Measurements from ENCODE around the gene UGT1A9.
"Not testable (repeated sequence)": the region's sequence is repeated elsewhere in the genome, so short reads cannot be mapped to it uniquely, and the experiment has no call there.

The UGT1A9 gene

DNA sequence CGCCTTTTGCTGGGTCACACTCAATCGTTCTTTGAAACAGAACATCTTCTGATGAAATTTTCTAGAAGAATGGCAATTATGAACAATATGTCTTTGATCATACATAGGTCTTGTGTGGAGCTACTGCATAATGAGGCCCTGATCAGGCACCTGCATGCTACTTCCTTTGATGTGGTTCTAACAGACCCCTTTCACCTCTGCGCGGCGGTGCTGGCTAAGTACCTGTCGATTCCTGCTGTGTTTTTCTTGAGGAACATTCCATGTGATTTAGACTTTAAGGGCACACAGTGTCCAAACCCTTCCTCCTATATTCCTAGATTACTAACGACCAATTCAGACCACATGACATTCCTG, 41.5 kb downstream of the UGT1A9 start:
- no peak for DNase-seq

DNA sequence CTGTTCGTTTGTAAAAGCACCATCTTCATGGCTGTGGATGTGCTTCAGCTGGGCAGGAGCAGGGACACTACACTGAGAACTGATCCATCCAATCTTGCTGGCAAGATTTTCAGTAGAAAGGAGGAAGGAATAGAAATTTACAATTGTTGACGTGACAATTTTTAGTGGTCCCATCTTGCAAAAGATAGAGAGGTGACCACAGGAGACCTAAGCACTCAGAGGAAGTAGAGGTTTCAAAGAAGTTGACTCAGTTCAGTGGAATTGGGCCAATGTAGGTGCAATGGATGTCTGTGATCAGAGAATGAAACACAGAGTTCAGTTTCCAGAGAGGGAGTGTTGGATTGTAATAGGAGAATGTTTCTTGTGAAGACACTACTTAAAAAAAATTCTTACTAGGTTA, 42.4 kb downstream of the UGT1A9 start:
- DNase-seq, result no peak

DNA sequence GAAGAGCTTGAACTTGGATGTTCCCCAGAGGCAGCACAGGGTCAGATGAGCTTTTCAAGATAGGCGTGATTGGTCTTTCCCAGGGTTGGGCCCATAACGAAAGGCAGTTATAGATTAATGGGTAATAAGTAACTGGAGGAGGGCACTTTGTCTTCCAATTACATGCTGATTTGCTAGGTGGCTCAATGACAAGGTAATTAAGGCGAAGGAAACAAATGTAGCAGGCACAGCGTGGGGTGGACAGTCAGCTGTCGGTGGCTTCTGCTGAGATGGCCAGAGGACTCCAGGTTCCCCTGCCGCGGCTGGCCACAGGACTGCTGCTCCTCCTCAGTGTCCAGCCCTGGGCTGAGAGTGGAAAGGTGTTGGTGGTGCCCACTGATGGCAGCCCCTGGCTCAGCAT, 46.9 kb downstream of the UGT1A9 start, which contains the start of gene UGT1A4:
Gene UGT1A4 (plus strand): TSS at position 185 of the 400 bp plus-strand sequence. CDS start 85 bp downstream, at position 270.
- DNase-seq, result no peak

GRCh38 chr2:233728723-233729301, 57.1 kb downstream of the UGT1A9 start, which contains the start of gene UGT1A3:
Gene UGT1A3, plus strand, starts transcription at chr2:233729042. Its CDS starts 85 bp downstream, at chr2:233729127.
- DNase-seq, result no peak

DNA sequence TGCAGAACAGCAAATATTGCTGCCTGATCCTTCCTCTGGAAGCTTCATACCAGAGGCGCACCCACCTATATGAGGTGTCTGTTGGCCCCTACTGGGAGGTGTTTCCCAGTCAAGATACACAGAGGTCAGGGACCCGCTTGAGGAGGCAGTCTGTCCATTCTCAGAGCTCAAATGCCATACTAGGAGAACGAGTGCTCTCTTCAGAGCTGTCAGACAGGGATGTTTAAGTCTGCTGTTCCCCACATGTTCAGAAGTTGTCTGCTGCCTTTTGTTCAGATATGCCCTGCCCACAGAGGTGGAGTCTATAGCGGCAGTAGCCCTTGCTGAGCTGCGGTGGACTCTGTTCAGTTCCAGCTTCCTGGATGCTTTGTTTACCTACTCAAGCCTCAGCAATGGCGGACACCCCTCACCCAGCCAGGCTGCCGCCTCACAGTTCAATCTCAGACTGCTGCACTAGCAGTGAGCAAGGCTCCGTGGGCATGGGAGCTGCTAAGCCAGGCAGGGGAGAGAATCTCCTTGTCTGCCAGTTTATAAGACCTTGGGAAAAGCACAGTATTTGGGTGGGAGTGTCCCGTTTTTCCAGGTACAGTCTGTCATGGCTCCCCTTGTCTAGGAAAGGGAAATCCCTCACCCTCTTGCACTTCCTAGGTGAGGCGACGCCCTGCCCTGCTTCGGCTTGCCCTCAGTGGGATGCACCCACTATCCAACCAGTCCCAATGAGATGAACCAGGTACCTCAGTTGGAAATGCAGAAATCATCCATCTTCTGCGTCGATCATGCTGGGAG, 65.4 kb downstream of the UGT1A9 start:
- DNase-seq, result not testable (repeated sequence)

DNA sequence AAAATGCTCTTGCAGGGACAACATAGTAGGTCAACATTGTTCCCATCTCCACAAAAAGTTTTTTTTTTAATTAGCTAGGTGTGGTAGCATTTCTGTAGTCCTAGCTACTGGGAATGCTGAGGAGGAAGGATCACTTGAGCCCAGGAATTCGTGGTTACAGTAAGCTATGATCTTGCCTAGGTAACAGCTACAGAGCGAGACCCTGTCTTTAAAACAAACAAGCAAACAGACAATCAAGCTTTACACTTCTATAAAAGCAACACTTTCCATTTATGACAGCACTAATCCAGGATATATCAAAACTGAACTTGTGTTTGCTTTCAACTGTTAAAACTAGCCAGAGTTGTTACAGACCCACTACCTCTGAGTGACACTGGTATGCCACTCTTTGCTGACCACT, 69.2 kb downstream of the UGT1A9 start:
- no peak for DNase-seq

- no peak for DNase-seq
Measured at GRCh38 chr2:233743464-233744259, 72.0 kb downstream of the UGT1A9 start.

DNA sequence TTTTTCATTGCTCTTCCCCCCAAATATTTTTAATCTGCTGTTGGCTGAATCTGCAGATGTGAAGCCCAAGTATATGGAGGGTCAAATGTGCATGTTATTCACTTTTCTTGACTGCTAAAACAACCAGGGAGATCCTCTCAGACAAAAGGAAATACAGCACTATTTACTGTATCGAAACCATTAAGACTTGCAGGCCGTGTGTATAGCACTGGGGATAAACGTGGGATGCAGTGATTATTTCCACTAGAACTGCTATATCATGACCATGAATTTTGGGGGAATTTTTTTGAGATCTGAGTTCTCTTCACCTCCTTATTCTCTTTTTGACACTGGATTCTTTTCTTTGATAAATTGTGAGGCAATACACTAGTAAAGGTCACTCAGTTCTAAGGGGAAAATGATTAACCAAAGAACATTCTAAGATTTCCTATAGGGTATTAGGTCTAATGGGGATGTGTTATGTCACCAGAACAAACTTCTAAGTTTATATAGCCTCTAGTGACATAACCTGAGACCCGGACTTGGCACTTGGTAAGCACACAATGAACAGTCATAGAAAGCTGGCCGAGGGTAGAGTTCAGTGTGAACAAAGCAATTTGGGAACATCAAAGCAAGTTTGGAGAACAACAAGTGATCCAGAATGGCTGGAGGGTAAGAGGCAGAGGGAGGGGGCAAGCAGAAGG, 73.5 kb downstream of the UGT1A9 start:
- DNase-seq, result no peak

DNA sequence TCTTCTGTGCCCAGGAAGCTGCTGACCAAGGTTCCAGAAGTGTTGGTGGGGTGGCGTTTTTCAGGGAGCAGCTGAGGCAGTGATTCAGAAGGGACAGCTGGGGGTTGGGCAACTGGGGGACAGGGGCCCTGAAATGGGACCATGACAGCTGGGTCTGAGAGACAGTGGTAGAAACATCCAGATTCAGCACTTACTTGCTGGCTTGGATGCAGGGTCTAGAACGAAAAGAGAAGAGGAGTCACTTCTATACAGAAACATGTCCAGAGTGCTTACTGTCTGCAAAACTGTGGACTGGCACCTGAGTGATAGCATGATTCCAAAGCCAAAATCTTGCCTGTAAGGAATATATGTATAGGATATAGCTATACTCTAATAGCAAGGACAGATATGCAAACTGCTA, 74.1 kb downstream of the UGT1A9 start:
- DNase-seq, result not testable (repeated sequence)

DNA sequence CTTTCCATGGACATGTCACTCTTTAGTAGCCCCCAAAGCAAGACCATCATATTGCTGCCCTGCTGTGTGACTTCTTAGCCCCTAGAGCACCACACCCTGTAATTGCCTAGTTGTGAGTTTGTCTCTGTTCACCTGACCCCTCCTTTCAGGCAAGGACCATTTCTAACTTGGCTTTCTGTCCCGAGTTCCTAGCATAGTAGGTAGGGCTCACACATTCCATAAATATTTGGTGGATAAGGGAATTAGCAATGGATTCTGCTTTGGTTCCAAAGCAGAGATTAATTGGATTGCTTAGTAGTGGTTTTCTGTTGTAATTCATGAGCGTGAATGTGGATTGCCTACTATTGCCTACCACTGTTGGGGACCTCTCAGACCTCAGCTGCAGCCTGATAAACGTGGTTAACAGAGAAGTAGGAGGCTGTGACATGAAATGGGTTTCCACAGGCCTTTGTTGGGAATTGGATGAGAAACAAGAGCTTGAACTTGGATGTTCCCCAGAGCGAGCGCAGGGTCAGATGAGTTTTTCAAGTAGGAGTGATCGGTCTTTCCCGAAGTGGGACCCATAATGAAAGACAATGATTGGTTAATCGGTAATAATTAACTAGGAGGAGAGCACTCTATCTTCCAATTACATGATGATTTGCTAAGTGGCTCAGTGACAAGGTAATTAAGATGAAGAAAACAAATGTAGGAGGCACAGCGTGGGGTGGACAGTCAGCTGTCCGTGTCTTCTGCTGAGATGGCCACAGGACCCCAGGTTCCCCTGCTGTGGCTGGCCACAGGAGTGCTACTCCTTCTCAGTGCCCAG, 75.0 kb downstream of the UGT1A9 start:
- no peak for DNase-seq

- no peak for DNase-seq
Measured at GRCh38 chr2:233747283-233747544, 75.5 kb downstream of the UGT1A9 start.

GRCh38 chr2:233750689-233751088, 79.0 kb downstream of the UGT1A9 start:
- not testable (repeated sequence) for DNase-seq

- DNase-seq, result not testable (repeated sequence)
Measured at GRCh38 chr2:233751212-233752009, 79.7 kb downstream of the UGT1A9 start.

- no peak for DNase-seq
Measured at GRCh38 chr2:233754872-233755611, 83.3 kb downstream of the UGT1A9 start.

- no peak for DNase-seq
Measured at GRCh38 chr2:233756429-233757081, 84.9 kb downstream of the UGT1A9 start.

DNA sequence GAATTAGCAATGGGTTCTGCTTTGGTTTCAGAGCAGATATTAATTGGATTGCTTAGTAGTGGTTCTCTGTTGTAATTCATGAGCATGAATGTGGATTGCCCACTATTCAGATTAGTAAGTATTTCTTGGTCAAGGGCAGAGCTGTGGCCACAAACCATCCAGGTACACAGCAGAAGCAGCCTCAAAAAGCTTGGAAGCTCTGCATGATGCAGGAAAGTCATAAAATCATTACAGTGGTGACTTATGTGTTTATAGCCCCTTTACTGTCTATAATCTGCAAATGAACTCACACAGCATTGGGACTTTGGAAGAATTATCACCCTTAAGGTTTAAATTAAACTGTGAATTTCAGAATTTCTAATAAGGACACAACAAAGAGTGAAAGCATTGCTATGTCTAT, 86.4 kb downstream of the UGT1A9 start:
- no peak for DNase-seq

DNA sequence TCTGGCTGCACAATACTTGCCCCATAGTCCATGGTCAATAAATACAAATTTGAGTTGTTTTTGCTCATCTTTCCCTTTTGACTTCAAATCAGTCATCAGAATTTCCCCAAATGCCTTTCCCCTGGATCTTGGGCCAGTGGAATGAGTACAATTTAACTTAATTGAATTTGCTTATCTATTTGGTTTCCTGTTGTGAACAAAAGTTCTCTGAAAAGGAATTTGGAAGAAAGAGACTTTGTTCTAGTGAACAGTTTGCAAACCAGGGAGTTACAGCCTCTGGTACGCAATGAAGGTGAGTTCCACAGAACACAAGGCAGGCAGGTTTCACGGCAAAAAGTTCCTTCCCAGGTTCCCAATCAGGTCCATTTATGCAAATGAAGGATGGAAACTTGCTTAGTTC, 87.2 kb downstream of the UGT1A9 start:
- no peak for DNase-seq

DNA sequence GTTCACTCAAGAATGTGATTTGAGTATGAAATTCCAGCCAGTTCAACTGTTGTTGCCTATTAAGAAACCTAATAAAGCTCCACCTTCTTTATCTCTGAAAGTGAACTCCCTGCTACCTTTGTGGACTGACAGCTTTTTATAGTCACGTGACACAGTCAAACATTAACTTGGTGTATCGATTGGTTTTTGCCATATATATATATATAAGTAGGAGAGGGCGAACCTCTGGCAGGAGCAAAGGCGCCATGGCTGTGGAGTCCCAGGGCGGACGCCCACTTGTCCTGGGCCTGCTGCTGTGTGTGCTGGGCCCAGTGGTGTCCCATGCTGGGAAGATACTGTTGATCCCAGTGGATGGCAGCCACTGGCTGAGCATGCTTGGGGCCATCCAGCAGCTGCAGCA, 88.3 kb downstream of the UGT1A9 start, which contains the start of gene UGT1A1:
Gene UGT1A1 (plus strand): TSS at position 228 of the 400 bp plus-strand sequence. CDS start 18 bp downstream, at position 246.
- DNase-seq, result no peak

GRCh38 chr2:233761040-233761769, 89.5 kb downstream of the UGT1A9 start:
- DNase-seq, result no peak
